H1 (cell line): ENCODE data around the gene ERMARD. TPM values are rescaled to one million over a fixed set of nuclear protein-coding genes. Genes with fewer than 3 reads are reported as not detected.
A peak's percentile ranks its signal among the peaks of the same experiment; 100 is the strongest.

Experiments
- CTCF ChIA-PET: fragments of 300-600 bp; sonication (Branson Sonifier 250); formaldehyde crosslinking; loops from one replicate; lab custom pipeline; 2021; ENCODE audit not compliant: partially characterized antibody; lab: Charles Lee
- POLR2A ChIA-PET: fragments of 300-600 bp; sonication (Branson Sonifier 250); formaldehyde crosslinking; loops from one replicate; lab custom pipeline; 2021; ENCODE audit warnings: inconsistent platforms; ENCODE audit not compliant: partially characterized antibody; lab: Charles Lee
- DNase-seq, 2 experiments: peaks; one replicate each; pipeline versions ENCODE4 v3.0.0 to v3.0.0-alpha.2; 2010 to 2022; ENCODE audit warnings: low spot score in 2 of 2, low read depth in 1 of 2, mixed read lengths in 1 of 2
- FAIRE-seq: peaks from 2 replicates; lab custom pipeline; 2011; peaks lifted over from hg19 to GRCh38; lab: Jason Lieb, UNC
- H2AFZ ChIP-seq: 2 replicates; pipeline ENCODE4 v1.8.1; 2012; ENCODE audit warnings: low read length, inconsistent platforms
- H2AK5ac ChIP-seq: 2 replicates; pipeline ENCODE4 v1.6.1; 2013; ENCODE audit warnings: low read depth, low read length
- H2BK120ac ChIP-seq: replicated peaks from 2 replicates; pipeline ENCODE3; 2013; ENCODE audit warnings: low read depth, low read length, inconsistent platforms
- H2BK12ac ChIP-seq: 2 replicates; pipeline ENCODE4 v1.6.1; 2013; ENCODE audit warnings: low read depth, low read length
- H2BK15ac ChIP-seq: 2 replicates; pipeline ENCODE4 v1.6.1; 2013; ENCODE audit warnings: low read length
- H2BK20ac ChIP-seq: 2 replicates; pipeline ENCODE4 v1.6.1; 2013; ENCODE audit warnings: low read length
- H2BK5ac ChIP-seq: 2 replicates; pipeline ENCODE4 v1.6.1; 2013; ENCODE audit warnings: low read depth, low read length
- H3K14ac ChIP-seq: 2 replicates; pipeline ENCODE4 v1.6.1; 2013; ENCODE audit warnings: inconsistent platforms; ENCODE audit not compliant: insufficient read length
- H3K18ac ChIP-seq: 2 replicates; pipeline ENCODE4 v1.6.1; 2013; ENCODE audit warnings: low read length; ENCODE audit errors: extremely low read depth
- H3K23ac ChIP-seq: 2 replicates; pipeline ENCODE4 v1.6.1; 2013; ENCODE audit warnings: inconsistent platforms; ENCODE audit not compliant: insufficient read length
- H3K23me2 ChIP-seq: 2 replicates; pipeline ENCODE4 v1.6.1; 2013; ENCODE audit warnings: low read depth, low read length
- H3K27ac ChIP-seq: 2 replicates; pipeline ENCODE4 v1.6.1; 2011; ENCODE audit warnings: low read depth, low read length, inconsistent platforms
- H3K27me3 ChIP-seq, 4 experiments: replicated peaks in 1 of 4; 1 replicate in 1 of 4; 2 replicates in 3 of 4; pipeline versions ENCODE4 v1.6.1 to v1.8.1; 2011 to 2013; ENCODE audit warnings: low read length in 3 of 4, mild to moderate bottlenecking in 3 of 4, inconsistent platforms in 2 of 4, mixed read lengths in 2 of 4, moderate library complexity in 1 of 4; ENCODE audit not compliant: control insufficient read depth in 3 of 4, insufficient read depth in 3 of 4; ENCODE audit errors: extremely low read depth in 1 of 4
- H3K36me3 ChIP-seq, 4 experiments: 2 replicates each; pipeline versions ENCODE4 v1.6.1 to v1.8.1; 2011 to 2013; ENCODE audit warnings: mild to moderate bottlenecking in 4 of 4, low read length in 3 of 4, moderate library complexity in 2 of 4, control low read depth in 1 of 4, inconsistent platforms in 1 of 4; ENCODE audit not compliant: insufficient read depth in 4 of 4, control insufficient read depth in 2 of 4
- H3K4ac ChIP-seq: replicated peaks from 2 replicates; pipeline ENCODE3; 2013; ENCODE audit warnings: low read length, low read depth, mixed read lengths, inconsistent platforms; ENCODE audit not compliant: insufficient read length
- H3K4me1 ChIP-seq, 4 experiments: replicated peaks in 1 of 4; 1 replicate in 1 of 4; 2 replicates in 3 of 4; pipeline versions ENCODE4 v1.6.1 to v1.8.1; 2011 to 2013; ENCODE audit warnings: low read length in 3 of 4, inconsistent platforms in 2 of 4, mixed read lengths in 1 of 4; ENCODE audit not compliant: insufficient read depth in 4 of 4, control insufficient read depth in 3 of 4
- H3K4me2 ChIP-seq, 2 experiments: 2 replicates each; pipeline versions ENCODE4 v1.6.1 to v1.8.1; 2011 to 2013; ENCODE audit warnings: low read depth in 2 of 2, low read length in 2 of 2, control low read depth in 1 of 2, inconsistent platforms in 1 of 2, mild to moderate bottlenecking in 1 of 2; ENCODE audit not compliant: insufficient read depth in 1 of 2
- H3K4me3 ChIP-seq, 4 experiments: fragments of 200-600, 300-600 bp in 1 of 4; sonication (generic), shearing (Covaris generic), sonication (Bioruptor Twin) in 1 of 4; 2 replicates each; pipeline versions ENCODE4 v1.5.1 to v1.8.1; 2011 to 2016; ENCODE audit warnings: low read length in 4 of 4, low read depth in 3 of 4, control low read depth in 2 of 4, inconsistent platforms in 2 of 4, mild to moderate bottlenecking in 2 of 4, mixed read lengths in 1 of 4, moderate library complexity in 1 of 4; ENCODE audit not compliant: insufficient read depth in 2 of 4; ENCODE audit errors: extremely low read depth in 1 of 4
- H3K56ac ChIP-seq: replicated peaks from 2 replicates; pipeline ENCODE3; 2013; ENCODE audit warnings: low read depth, mild to moderate bottlenecking, mixed read lengths, low read length, inconsistent platforms; ENCODE audit not compliant: insufficient read length
- H3K79me1 ChIP-seq: 2 replicates; pipeline ENCODE4 v1.6.1; 2013; ENCODE audit warnings: low read depth, low read length, control low read depth
- H3K79me2 ChIP-seq, 2 experiments: 2 replicates each; pipeline versions ENCODE4 v1.6.1 to v1.8.1; 2012 to 2013; ENCODE audit warnings: low read length in 2 of 2, mild to moderate bottlenecking in 2 of 2, inconsistent platforms in 1 of 2; ENCODE audit not compliant: insufficient read depth in 2 of 2, control insufficient read depth in 1 of 2
- H3K9ac ChIP-seq, 4 experiments: replicated peaks in 1 of 4; 1 replicate in 1 of 4; 2 replicates in 3 of 4; pipeline versions ENCODE4 v1.6.1 to v1.8.1; 2011 to 2013; ENCODE audit warnings: low read depth in 3 of 4, low read length in 3 of 4, control low read depth in 2 of 4, mild to moderate bottlenecking in 2 of 4, moderate library complexity in 2 of 4, inconsistent platforms in 1 of 4; ENCODE audit errors: extremely low read depth in 1 of 4
- H3K9me3 ChIP-seq, 2 experiments: 2 replicates each; pipeline versions ENCODE4 v1.6.1 to v1.8.1; 2012 to 2013; ENCODE audit warnings: mild to moderate bottlenecking in 2 of 2, moderate library complexity in 2 of 2, control low read depth in 1 of 2, inconsistent platforms in 1 of 2, low read depth in 1 of 2, low read length in 1 of 2, mixed read lengths in 1 of 2; ENCODE audit not compliant: insufficient read depth in 2 of 2
- H4K20me1 ChIP-seq, 2 experiments: replicated peaks in 1 of 2; 2 replicates each; pipeline versions ENCODE3 to v1.8.1; 2011 to 2013; ENCODE audit warnings: inconsistent platforms in 2 of 2, low read length in 2 of 2, mild to moderate bottlenecking in 1 of 2; ENCODE audit not compliant: insufficient read depth in 2 of 2, control insufficient read depth in 1 of 2
- H4K5ac ChIP-seq: 2 replicates; pipeline ENCODE4 v1.6.1; 2013; ENCODE audit warnings: low read length, low read depth, mixed read lengths, inconsistent platforms; ENCODE audit not compliant: insufficient read length
- H4K8ac ChIP-seq: 2 replicates; pipeline ENCODE4 v1.8.0; 2013; ENCODE audit warnings: mild to moderate bottlenecking, moderate library complexity, low read length, inconsistent platforms; ENCODE audit not compliant: insufficient read depth; ENCODE audit errors: extremely low read depth
- H4K91ac ChIP-seq: replicated peaks from 2 replicates; pipeline ENCODE3; 2013; ENCODE audit warnings: low read length, mixed read lengths, inconsistent platforms; ENCODE audit not compliant: insufficient read length
- BACH1 ChIP-seq: IDR thresholded peaks from 2 replicates; pipeline ENCODE4 v1.6.1; 2012; ENCODE audit warnings: low read length, improper control_type of control experiment
- CBX5 ChIP-seq: fragments of 300-800, 300-1000 bp; sonication (generic); IDR thresholded peaks from 2 replicates; pipeline ENCODE4 v1.7.1; 2016; ENCODE audit warnings: antibody characterized with exemption, low read length, low read depth
- CBX8 ChIP-seq: fragments of 300-800, 300-1000 bp; sonication (generic); IDR thresholded peaks from 2 replicates; pipeline ENCODE4 v1.7.1; 2016; ENCODE audit warnings: low read depth, low read length, borderline replicate concordance
- KDM4A ChIP-seq: IDR thresholded peaks from one replicate; pipeline ENCODE4 v1.7.1; 2012; ENCODE audit warnings: low read depth, mild to moderate bottlenecking, moderate library complexity, low read length, inconsistent platforms; ENCODE audit not compliant: severe bottlenecking
- POLR2AphosphoS5 ChIP-seq: IDR thresholded peaks from 2 replicates; pipeline ENCODE4 v1.6.1; 2011; ENCODE audit warnings: low read depth, low read length
- SIN3A ChIP-seq, 2 experiments: IDR thresholded peaks in 1 of 2; conservative IDR thresholded peaks in 1 of 2; 2 replicates each; pipeline ENCODE4 v1.6.1; 2011 to 2012; ENCODE audit warnings: low read length in 2 of 2, improper control_type of control experiment in 1 of 2, low read depth in 1 of 2, mild to moderate bottlenecking in 1 of 2
- TCF12 ChIP-seq: IDR thresholded peaks from 2 replicates; pipeline ENCODE4 v1.6.1; 2011; ENCODE audit warnings: low read depth, mild to moderate bottlenecking, low read length
- WGBS, 2 experiments: shearing (Covaris generic) in 1 of 2; methylation state at CpG; one replicate each; pipeline versions ENCODE4 v1.1.6 to v1.1.7; 2013 to 2015; ENCODE audit warnings: low lambda C conversion rate in 2 of 2, mixed read lengths in 2 of 2, inconsistent platforms in 1 of 2, low coverage in 1 of 2, missing lambda C conversion rate in 1 of 2; ENCODE audit not compliant: insufficient replicate concordance in 2 of 2, insufficient coverage in 1 of 2, insufficient read length in 1 of 2; ENCODE audit errors: extremely low coverage in 1 of 2, missing lambda C conversion rate in 1 of 2; 5-methylcytosine and 5-hydroxymethylcytosine counted together
- polyA plus RNA-seq, 7 experiments: library from polyadenylated mRNA; depleted of rRNA in 3 of 7; stranded (reverse) in 5 of 7; unstranded in 2 of 7; fragments of >200 nt in 5 of 7; fragments of 200-250 nt in 2 of 7; gene quantifications; 1 replicate in 5 of 7; 2 replicates in 1 of 7; 4 replicates in 1 of 7; pipeline versions ENCODE4 v1.2.1 to v1.2.3, GENCODE V29; 2011 to 2013; ENCODE audit warnings: missing spikeins in 2 of 7, mixed read lengths in 2 of 7
- total RNA-seq: library from RNA; stranded (reverse); fragmentation: NEBNext Ultra II Directional; extraction: Animal tissue kit (Norgen Biotek cat#: 25700); gene quantifications from 2 replicates; pipeline ENCODE4 v1.2.1, GENCODE V29; 2021
- TF ChIP-seq, protein P1 (sequence below), 3 experiments: IDR thresholded peaks; 1 replicate in 2 of 3; 2 replicates in 1 of 3; pipeline versions ENCODE4 v1.5.1 to v1.6.1; 2011; ENCODE audit warnings: low read length in 3 of 3, mild to moderate bottlenecking in 3 of 3, inconsistent platforms in 2 of 3, low read depth in 1 of 3, moderate library complexity in 1 of 3; ENCODE audit not compliant: insufficient read depth in 1 of 3; ENCODE audit errors: control extremely low read depth in 1 of 3
- TF ChIP-seq, protein P2 (sequence below): IDR thresholded peaks from 2 replicates; pipeline ENCODE4 v1.6.1; 2012; ENCODE audit warnings: inconsistent platforms

Gene ERMARD
- total and polyA plus RNA-seq, 2 of the 8 experiments (the other 6 are each of a cell fraction or from before 2014, with no cell fraction given): 12.2 to 25.6 TPM

DNA sequence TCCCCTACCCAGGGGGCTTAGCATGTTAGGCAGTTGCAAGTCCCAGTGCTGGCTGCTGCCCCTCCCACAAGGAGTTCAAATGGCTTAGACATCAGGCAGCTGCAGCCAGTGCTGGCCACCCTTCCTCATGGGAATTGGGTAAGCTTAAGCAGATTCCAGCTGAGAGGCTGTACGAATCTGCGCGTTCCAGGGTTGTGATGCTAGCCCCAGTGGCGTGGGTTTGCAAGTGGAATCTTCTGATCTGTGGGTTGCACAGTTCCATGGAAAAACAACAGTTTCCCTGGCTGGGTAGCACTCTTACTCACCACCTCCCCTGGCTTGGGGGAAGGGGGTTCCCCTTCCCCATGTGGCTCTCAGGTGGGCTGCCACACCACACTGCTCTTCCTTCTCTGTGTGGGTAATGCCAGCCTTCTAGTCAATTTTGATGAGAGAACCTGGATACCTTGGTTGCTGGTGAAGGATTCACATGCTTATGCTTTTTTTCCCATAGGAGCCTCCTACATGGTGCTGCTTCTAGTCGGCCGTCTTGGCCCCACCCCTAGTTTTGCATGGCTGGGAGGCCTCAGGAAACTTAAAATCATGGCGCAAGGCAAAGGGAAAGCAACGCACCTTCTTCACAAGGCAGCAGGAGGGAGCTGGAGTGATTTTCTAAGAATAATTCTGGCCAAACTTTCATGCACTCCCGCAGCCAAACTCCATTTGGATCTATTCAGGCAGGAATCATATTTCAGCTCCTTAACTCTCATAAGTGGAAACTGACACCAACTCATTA is 13.0 kb upstream of the ERMARD start:
- no peak for DNase-seq
- Histone ChIP-seq H3K14ac (no peak overlapping the region), H4K5ac (no peak overlapping the region), H2BK5ac (no peak overlapping the region), H3K79me2 (no peaks in the 10 kb centered on the region), H3K4me1 (peaks cover 0 to 4% (median 2%) of the 10 kb centered on the region in 4 experiments; a peak in 3 of 7 replicates), H3K56ac (no peak overlapping the region), H4K91ac (no peak overlapping the region), H3K27ac (no peak overlapping the region), H3K18ac (peak overlapping the region; percentile 60; the same call in 1 of the 2 replicates), H3K23me2 (no peaks in the 10 kb centered on the region), H2BK120ac (no peak overlapping the region), H3K4me3 (no peak overlapping the region), H2BK12ac (no peak overlapping the region), H2AFZ (peak overlapping the region; percentile 94; the same call in 1 of the 2 replicates), H4K20me1 (no peaks in the 10 kb centered on the region), H3K79me1 (no peaks in the 10 kb centered on the region; the same call in 1 of the 2 replicates), H2BK15ac (no peak overlapping the region), H3K4me2 (no peak overlapping the region), H3K4ac (no peak overlapping the region), H3K27me3 (no peaks in the 10 kb centered on the region), H3K9me3 (no peaks in the 10 kb centered on the region), H3K36me3 (no peaks in the 10 kb centered on the region), H2AK5ac (no peak overlapping the region), H3K9ac (no peak overlapping the region), H2BK20ac (no peak overlapping the region), H3K23ac (no peak overlapping the region), H4K8ac (no peak overlapping the region)
- no peak for FAIRE-seq
- TF ChIP-seq, protein P1, sequence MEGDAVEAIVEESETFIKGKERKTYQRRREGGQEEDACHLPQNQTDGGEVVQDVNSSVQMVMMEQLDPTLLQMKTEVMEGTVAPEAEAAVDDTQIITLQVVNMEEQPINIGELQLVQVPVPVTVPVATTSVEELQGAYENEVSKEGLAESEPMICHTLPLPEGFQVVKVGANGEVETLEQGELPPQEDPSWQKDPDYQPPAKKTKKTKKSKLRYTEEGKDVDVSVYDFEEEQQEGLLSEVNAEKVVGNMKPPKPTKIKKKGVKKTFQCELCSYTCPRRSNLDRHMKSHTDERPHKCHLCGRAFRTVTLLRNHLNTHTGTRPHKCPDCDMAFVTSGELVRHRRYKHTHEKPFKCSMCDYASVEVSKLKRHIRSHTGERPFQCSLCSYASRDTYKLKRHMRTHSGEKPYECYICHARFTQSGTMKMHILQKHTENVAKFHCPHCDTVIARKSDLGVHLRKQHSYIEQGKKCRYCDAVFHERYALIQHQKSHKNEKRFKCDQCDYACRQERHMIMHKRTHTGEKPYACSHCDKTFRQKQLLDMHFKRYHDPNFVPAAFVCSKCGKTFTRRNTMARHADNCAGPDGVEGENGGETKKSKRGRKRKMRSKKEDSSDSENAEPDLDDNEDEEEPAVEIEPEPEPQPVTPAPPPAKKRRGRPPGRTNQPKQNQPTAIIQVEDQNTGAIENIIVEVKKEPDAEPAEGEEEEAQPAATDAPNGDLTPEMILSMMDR (IDR thresholded peaks at IDR 0.05; ENCODE audit: control extremely low read depth in 1 of 3, insufficient read depth in 1 of 3, low read depth in 1 of 3, low read length in 3 of 3): no peak
- no peak for TF ChIP-seq BACH1
- TF ChIP-seq SIN3A (conservative IDR thresholded peaks at IDR 0.05 in 1 of 2, IDR thresholded peaks at IDR 0.05 in 1 of 2; ENCODE audit: low read depth in 1 of 2, low read length in 2 of 2): no peak
- TF ChIP-seq POLR2AphosphoS5: no peak
- TF ChIP-seq CBX5: no peak
- TF ChIP-seq CBX8: no peak
- no peak for TF ChIP-seq KDM4A
- TF ChIP-seq, protein P2, sequence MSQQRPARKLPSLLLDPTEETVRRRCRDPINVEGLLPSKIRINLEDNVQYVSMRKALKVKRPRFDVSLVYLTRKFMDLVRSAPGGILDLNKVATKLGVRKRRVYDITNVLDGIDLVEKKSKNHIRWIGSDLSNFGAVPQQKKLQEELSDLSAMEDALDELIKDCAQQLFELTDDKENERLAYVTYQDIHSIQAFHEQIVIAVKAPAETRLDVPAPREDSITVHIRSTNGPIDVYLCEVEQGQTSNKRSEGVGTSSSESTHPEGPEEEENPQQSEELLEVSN: no peak
- TF ChIP-seq TCF12: no peak
- ChIA-PET CTCF (no interaction called here), POLR2A (interaction anchor here (1.6 kb wide), 1 partner anchor 14 kb away, joined by 5 read pairs; the partner anchor contains the start of genes DYNLT2 and ERMARD)
- 88% methylated on average over 9 of the region's 9 CpGs; no CpG with 5 or more reads in 1 of the 2 experiments for WGBS, 2 experiments
